GM18909 (cell line): ENCODE data around the gene CCL22.
"Not testable (repeated sequence)": the region's sequence is repeated elsewhere in the genome, so short reads cannot be mapped to it uniquely, and the experiment has no call there.

Source experiments
- ATAC-seq: cut with Tn5 transposase; IDR thresholded peaks from one replicate; pipeline ENCODE4 v1.9.1; 2021; ENCODE audit warnings: mild to moderate bottlenecking; ENCODE audit not compliant: unreplicated experiment, poor library complexity

The CCL22 gene, protein sequence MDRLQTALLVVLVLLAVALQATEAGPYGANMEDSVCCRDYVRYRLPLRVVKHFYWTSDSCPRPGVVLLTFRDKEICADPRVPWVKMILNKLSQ

DNA sequence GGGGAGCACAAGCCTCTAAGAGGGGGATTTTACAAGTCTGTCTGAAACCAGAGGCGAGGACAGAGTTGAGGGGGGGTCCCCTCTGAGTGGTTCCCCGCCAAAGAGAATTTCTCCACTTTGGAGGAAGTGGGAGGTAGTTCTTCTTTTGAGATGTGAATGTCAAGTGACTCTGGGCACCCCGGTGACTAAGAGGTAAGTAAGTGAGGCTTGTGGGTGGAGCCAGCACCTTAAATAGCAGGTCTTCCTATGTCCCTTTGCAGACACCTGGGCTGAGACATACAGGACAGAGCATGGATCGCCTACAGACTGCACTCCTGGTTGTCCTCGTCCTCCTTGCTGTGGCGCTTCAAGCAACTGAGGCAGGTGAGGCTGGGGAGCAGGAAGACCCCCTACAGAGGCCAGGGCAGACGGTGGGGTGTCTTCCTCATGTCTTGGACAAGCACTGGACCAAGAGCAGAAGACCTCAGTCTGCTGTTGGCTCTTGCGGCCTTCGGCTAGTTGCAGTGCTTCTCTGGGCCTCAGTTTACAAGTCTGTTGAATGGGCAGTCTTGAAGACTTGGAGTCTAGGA, at the start of gene CCL22:
Gene CCL22, plus strand, starts transcription at position 257 of the 569 bp plus-strand sequence. Its CDS starts 34 bp downstream, at position 291.
- ATAC-seq = peak; percentile 43

DNA sequence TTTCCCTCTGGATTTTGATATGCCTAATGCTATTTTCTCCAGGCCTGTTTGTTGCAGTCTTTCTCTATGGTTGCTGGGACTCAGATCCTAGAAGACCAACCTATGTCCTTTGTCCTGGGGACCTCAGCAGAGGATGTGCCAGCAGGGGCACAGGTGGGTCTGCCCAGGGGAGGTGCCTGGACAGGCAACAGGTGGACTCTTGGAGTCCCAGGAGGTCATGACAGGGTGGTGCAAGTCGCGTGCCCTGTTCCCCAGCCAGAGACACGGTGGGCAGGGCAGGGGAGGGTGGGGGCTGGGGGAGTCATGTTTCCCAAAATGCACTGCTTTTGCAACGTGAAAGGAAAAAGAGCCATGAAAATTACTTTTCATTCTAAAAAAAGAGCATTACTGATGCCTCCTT, 47.8 kb upstream of the CCL22 start:
- no peak for ATAC-seq

DNA sequence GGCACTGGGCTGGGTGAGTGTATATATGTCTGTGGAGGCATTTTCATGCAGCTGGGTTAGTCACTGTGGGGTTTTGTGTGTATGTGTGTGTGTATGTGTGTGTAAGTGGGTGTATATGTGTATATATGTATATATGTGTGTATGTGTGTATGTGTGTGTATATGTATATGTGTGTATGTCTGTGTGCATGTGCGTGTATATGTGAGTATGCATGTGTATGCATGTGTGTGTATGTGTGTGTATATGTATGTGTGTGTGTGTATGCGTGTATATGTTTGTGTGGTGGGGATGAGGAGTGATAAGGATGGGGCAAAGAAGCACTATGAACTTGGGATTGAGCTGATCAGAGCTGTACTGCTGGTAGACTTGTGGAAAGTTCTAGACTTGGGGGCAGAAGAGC, 45.1 kb upstream of the CCL22 start:
- no peak for ATAC-seq

DNA sequence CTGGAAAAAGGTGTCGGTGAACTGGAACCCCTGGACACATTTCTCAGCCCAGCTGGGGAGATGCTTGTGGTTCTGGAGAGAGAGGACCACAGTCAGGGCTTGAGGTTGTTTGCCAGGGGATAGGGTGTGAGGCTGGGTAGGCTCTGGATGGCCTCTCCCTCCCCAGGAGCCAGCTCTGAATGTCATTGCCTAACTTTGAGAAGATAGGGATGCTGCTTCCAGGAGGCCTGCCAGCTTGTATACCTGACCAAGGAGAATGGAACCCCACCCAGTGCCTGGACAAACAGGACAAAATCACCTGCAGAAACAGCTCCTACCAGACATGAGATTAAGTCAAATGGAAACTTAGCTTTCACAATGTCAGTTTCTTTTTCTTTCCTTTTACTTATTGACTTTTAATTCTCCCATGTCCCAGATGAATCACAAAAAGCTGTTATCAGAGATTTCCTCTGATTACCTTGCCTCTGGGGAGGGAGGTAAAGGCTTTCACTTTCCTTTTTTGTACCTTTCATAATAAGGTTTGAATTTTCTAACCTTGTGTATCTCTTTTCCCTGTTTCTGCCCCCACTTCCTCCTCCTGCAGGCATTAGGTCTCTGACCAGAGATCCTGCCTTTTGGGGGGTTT, 44.3 kb upstream of the CCL22 start:
- no peak for ATAC-seq

DNA sequence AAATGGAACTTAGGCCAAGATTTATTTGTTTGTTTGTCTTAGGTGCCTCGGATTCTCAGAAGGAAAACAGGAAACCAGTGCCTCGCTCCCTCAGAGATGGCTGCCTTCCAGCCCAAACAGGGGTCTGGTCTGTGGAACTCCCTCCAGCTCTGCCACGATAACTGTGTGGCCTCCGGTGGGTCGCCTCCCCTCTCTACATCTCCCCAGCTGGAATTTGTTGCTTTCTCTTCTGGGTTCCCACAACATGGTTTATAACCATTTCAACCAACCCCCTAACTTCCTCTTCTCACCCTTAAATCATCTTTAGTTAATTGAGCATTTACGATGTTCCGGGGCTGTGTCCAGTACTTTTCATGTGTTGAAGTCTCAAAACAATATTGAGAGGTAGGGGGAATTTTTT, 43.2 kb upstream of the CCL22 start:
- ATAC-seq = no peak

DNA sequence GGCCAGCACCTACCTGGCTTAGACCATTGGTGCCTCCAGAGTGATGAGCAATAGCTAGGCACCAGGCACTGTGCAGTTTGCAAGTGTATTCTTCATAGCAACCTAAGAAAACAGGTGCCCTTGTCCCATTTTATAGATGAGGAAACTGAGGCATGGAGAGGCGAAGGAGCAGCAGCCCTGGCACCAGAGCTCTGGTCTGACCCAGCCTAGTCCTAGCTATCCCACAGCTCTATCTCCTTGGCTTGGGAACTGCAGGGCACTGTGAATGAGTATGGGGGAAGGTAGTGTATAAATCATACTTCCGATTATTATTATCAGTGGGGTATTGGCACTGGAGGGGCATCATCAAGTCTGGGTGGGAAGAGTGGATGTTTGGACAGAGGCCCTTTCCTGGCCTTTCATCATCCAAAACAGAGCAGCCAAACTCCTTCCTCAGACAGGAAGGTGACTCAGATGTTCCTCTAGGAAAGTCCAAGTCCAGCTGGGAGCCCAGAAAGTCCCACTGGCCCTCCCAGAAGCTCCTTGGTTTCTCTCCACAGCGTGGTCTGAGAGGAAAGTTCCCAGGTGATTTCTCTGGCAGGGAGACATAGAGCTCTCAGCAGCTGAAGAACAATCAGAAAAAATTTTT, 42.1 kb upstream of the CCL22 start:
- no peak for ATAC-seq

DNA sequence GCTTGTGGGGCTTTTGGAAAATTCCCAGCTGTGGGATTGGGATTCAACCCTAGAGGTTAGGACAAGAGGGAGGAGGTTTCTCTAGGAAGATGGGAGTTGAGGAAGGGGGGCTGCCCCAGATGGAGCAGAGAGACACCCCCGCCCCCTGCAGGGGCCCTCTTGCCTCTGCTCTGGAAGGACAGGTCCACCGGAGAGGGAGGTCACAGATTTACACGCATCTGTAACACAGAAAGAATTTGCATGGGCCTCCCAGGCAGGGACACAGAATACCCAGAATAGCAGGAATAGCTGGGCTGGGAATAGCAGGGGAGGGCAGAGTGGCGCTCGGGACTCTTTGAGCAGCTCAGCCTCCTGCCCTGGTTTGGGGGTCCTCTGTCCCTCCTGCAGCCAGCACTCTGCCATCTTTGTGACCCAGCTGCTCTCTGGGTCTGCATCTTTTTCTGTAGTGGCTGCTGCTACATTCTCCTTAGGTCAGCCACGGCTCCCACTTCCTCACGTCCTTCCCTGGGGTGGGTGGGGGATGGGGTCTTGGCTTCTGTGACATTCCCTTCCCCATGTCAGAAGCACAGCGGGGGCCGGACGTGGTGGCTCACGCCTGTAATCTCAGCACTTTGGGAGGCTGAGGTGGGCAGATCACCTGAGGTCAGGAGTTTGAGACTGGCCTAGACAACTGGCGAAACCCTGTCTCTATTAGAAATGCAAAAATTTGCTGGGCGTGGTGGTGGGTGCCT, 40.2 kb upstream of the CCL22 start:
- ATAC-seq = no peak

DNA sequence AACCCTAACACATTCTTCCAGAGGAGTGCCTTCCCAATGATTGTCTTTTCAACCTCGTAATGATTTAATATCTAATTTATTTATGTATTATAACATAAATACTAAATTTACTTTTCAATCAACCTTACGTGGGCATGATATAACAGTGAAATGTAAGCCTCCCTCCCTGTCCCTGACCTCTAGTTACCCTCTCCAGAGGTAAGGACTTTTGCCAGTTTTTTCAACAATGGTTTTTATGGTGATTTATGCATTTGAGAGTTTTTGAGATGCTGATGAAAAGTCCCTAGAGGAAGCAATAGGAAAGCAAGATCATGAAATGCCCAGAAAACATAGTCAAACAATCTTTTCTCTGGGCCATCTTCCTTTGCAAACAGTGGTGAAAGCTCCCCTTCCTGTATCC, 38.9 kb upstream of the CCL22 start:
- no peak for ATAC-seq

DNA sequence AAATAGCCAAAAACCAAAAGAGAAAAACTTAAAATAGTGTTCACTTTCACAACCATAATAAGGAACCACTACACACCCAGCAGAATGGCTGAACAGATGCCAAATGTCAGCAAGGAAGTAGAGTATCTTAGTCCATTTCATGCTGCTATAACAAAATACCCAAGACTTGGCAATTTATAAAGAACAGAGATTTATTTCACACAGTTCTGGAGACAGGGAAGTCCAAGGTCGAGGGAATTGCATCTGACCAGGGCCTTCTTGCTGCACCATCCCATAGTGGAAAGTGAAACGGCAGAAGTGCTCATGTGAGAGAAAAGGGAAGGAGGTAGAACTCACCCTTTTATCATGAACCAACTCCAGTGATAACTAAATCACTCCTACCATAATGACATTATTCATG, 33.8 kb upstream of the CCL22 start:
- no peak for ATAC-seq

DNA sequence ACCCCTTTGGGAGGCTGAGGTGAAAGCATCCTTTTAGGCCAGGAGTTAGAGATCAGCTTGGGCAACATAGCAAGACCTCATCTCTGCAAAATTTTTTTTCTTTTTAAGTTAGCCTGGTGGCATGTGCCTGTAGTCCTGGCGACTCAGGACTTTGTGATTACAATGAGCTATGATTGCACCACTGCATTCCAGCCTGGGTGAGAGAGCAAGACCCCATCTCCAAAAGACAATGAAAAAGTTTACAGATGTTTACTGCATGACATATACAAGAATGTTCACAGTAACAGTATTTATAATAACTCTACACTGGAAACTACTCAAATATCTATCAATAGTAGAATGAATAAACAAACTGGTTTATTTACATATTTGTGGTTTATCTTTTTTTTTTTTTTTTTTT, 33.1 kb upstream of the CCL22 start:
- no peak for ATAC-seq

DNA sequence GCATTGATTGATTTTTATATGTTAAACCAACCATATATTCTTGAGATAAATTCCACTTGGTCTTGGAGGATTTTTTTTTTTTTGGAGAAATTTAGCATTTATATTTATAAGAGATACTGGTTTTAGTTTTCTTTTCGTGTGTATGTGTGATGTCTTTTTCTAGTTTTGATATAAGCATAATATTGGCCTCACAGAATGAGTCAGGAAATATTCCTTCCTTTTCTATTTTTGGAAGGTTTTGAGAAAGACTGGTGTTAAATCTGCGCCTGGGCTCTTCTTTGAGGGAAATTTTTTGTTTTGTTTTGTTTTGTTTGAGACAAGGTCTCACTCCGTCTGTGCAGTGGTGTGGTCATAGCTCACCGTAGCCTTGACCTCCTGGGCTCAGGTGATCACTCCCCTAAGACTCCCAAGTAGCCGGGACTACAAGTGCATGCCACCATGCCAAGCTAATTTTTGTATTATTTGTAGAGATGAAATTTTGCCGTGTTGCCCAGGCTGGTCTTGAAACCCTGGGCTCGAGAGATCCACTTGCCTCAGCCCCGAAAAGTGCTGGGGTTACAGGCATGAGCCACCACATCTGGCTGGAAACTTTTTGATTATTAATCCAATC, 28.8 kb upstream of the CCL22 start:
- ATAC-seq = no peak

DNA sequence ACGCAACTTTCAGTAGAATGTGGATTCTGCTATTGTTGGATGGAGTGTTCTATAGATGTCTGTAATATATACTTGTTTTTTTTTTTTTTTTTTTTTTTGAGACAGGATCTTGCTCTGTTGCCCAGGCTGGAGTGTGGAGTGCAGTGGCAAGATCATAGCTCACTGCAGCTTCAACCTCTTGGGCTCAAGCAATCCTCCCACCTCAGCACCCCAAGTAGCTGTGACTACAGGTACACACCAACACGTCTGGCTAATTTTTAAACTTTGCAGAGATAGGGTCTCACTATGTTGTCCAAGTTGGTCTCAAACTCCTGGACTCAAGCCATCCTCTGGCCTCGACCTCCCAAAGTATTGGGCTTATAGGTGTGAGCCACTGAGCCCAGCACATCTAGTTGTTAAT, 27.2 kb upstream of the CCL22 start:
- no peak for ATAC-seq

DNA sequence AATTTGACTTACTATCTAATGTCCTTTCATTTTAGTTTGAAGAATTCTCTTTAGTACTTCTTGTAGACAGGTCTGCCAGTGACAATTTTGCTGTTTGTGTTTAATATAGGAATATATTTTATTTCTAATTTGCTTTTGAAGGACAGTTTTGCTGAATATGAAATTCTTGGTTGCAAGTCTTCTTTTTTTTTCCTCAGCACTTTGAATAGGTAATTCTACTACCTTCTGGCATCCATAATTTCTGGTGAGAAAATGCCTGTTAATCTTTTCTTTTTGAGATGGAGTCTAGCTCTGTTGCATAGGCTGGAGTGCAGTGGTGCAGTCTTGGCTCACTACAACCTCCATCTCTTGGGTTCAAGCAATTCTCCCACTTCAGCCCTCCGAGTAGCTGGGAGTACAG, 25.2 kb upstream of the CCL22 start:
- no peak for ATAC-seq

DNA sequence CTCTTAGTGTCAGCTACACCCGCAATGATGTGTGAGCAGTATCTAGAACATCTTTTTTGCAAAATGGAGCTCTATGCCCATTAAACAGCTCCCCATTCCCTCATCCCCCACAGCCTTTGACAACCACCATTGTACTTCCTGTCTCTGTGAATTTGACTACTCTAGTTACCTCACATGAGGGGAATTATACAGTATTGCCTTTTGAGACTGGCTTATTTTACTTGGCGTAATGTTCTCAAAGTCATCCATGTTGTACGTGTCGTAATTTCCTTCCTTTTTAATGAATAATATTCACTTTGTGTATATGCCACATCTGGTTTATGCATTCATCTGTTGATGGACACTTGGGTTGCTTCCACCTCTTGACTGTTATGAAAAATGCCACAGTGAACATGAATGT, 23.2 kb upstream of the CCL22 start:
- no peak for ATAC-seq

DNA sequence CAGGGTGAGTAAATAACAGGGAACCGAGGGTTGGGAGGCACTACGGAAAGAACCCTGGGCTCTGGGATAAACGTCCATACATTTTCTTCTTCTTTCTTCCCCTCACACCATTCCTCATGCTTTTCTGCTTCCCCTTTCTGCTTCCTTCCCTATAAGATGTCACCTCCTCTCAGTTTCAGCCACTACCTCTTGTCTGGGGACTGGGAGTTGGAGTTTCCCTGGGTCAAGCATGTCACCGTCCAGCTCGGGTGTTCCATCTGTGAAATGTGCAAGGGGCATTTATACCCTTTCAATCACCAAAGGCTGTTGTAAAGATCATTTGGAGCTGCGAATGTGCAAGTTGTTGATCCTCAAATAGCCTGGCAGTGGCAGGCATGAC, 17.5 kb upstream of the CCL22 start:
- ATAC-seq = no peak

DNA sequence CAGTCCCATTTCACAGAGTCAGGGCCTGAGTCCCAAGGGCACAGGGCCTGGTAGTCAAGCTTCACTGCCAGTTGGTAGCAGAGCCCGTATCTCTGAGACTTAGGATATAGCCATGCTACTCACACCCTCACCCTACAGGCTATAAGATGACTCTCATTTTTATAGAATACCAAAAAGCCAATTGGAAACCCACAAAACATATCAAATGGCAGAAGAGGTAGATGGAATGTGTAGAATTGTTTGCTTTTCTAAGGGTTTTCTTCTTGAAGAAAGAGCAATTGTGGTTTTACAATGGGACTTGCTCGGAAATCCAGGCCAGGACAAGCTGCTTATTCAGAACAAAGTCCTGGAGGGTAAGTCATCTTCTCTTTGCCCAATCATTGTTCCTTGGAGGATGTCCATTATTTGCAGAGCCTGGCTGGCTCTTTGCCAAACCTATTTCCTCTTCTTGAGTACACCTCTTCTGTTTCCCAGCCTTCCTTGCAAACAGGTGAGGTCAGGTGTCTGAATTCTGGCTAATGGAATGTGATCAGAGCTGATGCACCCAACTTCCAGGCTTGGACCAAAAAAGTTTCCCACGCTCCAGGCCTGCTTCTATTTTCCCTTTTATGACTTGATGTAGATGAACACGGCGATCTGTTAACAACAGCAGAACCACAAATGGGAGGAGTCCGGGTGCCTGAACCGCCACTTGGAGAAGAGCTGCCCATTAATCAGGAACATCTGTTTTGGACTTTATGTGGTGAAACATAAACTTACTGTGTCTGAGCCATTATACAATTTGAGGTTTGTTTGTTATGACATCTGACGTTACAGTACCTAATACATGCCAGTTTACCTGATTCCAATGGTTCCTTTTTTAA, 16.9 kb upstream of the CCL22 start:
- no peak for ATAC-seq

DNA sequence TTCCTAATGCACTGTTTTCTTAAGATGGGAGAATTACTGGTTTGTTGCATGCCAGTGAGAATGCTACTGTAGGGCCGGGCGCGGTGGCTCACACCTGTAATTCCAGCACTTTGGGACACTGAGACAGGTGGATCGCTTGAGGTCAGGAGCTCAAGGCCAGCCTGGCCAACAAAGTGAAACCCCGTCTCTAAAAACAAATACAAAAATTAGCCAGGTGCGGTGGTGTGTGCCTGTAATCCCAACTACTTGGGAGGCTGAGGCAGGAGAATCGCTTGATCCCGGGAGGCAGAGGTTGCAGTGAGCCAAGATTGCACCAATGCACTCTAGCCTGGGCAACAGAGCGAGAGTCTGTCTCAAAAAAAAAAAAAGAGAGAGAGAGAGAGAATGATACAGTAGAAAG, 16.0 kb upstream of the CCL22 start:
- not testable (repeated sequence) for ATAC-seq

DNA sequence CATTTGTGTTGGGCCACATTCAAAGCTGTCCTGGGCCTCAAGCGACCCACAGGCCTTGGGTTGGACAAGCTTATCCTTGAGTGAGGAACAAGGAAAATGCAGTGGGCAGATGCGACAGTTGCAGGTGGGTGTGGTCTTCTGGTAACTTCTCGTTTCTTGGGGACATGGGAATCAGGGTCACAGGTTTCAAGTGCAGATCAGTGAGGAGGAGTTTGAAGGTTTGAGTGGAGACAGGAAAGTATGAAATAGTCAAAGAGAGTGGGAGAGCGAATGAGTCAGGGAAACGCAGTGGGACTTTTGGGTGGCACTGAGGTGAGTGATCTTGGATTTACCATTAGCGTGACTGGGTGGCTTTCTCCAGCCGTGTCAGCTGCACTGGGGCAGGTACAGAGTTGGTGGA, 15.4 kb upstream of the CCL22 start:
- no peak for ATAC-seq

DNA sequence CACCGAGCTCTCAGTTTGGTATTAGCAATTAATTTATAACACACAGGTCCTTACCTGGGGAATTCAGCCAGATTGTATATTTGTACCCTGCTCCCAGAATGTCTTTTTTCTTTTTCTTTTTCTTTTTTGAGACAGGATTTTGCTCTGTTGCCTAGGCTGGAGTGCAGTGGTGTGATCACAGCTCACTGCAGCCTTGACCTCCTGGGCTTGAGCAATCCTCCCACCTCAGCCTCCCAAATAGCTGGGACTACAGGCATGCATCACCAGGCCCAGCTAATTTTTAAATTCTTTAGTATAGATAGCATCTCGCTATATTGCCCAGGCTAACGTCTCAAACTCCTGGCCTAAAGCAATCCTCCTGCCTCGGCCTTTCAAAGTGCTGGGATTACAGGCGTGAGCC, 14.5 kb upstream of the CCL22 start:
- not testable (repeated sequence) for ATAC-seq

DNA sequence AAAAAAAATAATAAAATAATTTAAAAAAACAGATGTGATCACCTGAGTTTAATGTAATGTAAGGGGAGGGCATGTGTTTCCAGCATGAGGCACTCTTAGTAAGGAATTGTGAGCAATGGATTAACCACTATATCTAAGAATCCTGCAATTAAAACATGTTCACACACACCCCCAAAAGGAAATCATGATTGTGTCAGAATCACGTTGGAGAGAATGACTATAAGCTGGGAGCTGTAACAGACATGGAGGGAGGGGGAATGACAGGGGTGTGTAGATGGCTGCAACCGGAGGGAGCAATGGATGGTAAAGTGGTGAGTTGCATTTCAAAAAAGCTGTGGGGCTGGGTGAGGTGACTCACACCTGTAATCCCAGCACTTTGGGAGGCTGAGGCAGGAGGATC, 13.6 kb upstream of the CCL22 start:
- ATAC-seq = no peak
